ENCODE results near the gene SHMT1.

- no peak for TF ChIP-seq POLR2A (IDR thresholded peaks at IDR 0.05)
- TF ChIP-seq CTCF (IDR thresholded peaks at IDR 0.05): no peak
Measured at GRCh38 chr17:18321309-18321708, 42.0 kb downstream of the SHMT1 start.
